Right renal cortex interstitium (tissue), 3 donors: ENCODE data around the gene GTF3C1. TPM values are rescaled to one million over a fixed set of nuclear protein-coding genes. Genes with fewer than 3 reads are reported as not detected.

Experiments
- DNase-seq, 3 donors: peaks; one replicate each; pipeline ENCODE4 v3.0.0-alpha.2; 2013; ENCODE audit warnings: low read depth in 3 of 3, low spot score in 2 of 3
- polyA plus RNA-seq, 3 donors: library from polyadenylated mRNA; unstranded; fragments of 120-200 nt; gene quantifications; one replicate each; pipeline ENCODE4 v1.2.1, GENCODE V29; 2013; ENCODE audit not compliant: insufficient read length in 3 of 3

GTF3C1 gene
- polyA plus RNA-seq, 3 donors = 71.0 to 79.8 (median 79.6) TPM

DNA sequence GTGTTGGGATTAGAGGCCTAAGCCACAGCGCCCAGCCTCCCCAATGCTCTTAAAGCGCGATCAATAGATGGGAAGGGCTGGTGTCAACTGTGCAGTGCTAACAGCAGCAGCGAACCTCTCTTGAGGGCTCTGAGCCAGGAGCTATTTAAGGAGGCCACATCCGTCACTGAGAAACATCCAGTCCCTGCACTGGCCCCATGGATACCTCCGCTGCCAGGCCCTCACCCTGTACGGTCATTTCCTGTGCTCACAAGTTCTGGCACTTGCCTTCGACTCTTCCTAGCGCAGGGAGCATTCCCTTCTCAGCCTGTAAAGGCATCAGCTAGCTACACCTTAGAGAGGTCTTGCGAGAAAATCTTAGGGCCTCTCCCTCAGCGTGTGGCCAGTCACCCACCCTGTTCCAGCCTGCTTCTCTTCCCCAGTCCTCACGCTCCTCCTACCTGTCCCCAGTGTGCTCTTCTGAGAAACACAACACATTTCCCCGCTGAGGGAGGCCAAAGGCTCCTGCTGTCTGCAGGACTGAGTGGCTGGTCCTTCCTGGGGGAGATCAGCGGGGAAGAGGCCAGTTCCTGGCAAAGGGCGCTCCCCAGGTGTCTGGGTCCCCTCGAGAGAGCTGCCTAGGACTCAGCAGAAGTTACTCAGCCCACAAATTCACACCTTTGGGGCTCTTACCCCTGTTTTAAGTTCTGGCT, 28.6 kb downstream of the GTF3C1 start:
- no peak for DNase-seq

DNA sequence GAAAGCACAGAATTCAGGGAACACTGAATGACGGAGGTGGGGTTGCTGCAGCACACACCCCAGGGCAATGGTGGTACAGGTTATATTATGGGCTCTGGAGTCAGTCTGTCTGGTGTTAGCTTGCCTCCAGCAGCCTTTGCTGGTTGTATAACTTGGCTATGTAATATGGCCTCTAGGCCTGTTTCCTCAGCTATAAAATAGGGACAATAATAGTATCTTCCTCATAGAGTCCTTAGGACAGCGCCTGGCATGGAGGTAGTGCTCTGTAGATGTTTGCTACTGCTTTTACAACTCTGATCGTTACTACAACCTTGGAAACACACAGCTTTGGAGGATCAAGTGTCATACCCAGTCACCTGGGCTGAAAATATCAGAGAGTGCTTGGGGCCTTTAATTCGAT, 31.5 kb downstream of the GTF3C1 start:
- no peak for DNase-seq

GRCh38 chr16:27517664-27518063, 32.0 kb downstream of the GTF3C1 start:
- DNase-seq = no peak

DNA sequence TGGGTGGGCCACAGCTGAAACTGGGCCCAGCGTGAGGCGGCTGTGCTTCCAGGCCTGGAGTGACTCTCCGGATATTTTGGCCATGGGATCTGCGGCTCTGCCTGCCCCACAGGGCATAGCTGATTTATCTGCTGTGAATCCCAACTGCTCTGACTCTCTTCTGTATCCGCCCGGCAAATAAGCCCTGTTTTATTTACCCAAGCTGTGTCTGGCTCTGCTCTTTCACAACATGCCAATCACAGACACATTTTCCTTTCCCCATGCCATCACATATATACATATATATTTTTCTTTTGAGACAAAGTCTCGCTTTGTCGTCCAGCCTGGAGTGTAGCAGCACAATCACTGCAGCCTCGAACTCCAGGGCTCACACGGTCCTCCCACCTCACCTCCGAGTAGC, 33.3 kb downstream of the GTF3C1 start:
- no peak for DNase-seq

DNA sequence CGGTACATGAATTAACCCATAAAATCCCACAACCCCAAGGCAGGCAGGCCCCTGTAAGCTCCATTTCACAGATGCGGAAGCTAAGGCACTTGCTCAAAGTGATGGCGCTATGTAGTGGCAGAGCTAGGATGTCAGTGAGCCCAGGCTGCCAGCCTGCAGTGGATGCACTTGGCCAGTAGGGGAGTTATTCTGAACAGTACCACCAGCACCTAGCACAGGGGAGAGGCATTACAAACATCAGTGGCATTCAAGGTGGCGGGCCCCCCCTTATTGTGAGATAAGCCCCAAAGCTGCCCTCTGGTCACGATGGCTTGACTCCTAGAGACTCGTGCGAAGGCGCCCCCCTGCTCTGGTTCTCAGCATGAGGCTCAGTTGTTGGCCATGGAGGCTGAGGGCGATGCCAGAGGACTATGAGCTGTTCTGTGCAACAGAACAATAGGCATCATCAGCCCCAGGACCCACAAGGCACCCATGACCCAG, 33.8 kb downstream of the GTF3C1 start:
- no peak for DNase-seq

DNA sequence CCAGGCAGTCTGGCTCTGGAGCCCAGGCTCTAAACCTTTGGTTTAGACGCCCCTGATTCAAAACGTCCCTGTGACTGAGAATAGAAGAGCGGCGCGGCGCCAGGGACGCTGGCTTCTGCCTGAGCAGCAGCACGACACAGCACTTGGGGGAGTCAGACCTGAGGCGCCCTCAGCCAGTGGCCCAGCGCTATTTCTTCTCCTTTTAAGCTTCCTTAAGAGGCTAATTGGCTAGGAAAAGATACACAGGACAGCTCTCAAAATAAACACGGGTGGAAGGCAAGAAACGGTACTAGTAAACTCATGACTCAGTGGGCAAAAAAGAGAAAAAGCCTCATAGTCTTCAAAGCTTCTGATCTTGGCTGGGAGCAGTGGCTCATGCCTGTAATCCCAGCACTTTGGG, 34.9 kb downstream of the GTF3C1 start:
- DNase-seq = no peak

DNA sequence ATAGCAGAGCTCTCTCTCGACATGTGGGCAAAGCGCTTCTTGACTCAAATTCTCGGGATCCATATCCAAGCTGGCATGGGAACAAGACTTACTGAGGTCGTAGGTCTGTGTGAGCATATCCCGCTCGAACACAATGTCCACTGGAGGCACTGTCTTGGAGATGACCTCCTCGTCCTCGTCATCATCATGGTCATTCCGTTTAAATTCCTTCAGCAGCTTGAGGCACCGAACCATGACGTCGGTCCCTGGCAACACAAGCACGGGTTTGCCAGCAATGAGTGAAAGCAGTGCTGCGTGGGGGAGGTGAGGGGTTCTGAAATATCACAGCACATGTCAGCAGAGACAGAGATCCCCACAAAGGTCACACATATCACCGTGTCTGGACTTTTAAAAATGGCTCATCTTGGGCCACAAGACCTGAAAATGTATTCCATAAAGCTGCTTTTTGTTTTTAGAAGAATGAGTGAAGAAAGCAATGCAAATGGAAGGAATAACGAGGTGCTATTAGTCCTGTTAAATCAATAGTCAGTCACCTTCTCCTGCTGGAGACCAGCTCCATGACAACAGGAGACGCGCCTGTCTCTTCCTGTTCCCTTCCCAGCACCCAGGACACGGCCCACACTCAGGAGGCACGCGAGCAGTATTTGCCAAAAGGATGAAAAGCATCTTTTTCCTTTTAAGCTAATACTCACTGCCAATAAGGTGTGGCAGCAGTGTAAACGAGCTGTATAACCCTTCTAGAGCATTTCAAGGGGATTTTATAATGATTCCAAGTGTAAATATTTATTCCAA, 37.9 kb downstream of the GTF3C1 start:
- DNase-seq = peak; percentile 27 to 63 (median 58)

- peak; percentile 15 to 62 (median 27) for DNase-seq
Measured at GRCh38 chr16:27508476-27508875, 41.2 kb downstream of the GTF3C1 start.

- DNase-seq = no peak
Measured at GRCh38 chr16:27506771-27507170, 42.9 kb downstream of the GTF3C1 start.

DNA sequence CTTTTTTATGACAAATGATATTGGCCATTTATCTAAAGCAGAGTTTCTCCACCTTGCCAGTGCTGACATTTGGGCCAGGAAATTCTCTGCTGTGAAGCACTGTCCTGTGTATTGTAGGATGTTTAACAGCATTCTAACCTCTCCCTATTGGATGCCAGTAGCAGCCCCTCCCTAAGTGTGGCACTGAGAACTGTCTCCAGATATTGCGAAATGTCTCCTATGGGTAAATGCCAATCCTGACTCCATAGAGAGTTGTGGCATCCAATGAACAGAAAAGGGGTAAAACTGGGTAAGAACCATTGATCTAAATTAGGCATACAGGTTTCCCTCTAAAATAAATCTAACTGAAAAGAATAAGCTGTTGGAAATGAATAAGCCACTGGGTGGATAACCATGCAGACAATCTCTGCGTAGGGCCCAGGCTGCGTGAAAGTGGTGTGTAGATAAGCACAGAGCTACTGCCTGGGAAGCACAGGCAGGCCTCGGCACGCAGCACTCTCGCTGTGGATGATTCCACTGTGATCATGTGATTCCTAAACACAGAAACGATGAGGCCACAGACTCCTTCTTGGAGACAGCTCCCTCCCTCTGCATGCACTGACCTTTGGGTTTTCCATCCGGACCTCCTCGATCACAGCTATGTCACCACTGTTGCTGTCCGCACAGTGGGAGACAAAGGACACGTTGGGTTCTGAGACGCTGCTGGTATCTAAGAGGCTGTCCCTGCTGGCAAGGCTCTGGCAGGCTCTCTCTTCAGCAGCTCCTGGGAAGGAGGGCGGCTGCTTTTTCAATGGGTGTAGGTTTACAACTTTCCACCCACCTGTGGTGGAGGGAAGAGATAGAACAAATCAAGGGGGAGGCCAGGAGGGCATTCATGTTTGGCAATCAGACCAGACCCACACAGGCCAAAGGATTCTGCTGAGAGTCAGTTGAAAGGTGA, 44.1 kb downstream of the GTF3C1 start:
- no peak for DNase-seq

DNA sequence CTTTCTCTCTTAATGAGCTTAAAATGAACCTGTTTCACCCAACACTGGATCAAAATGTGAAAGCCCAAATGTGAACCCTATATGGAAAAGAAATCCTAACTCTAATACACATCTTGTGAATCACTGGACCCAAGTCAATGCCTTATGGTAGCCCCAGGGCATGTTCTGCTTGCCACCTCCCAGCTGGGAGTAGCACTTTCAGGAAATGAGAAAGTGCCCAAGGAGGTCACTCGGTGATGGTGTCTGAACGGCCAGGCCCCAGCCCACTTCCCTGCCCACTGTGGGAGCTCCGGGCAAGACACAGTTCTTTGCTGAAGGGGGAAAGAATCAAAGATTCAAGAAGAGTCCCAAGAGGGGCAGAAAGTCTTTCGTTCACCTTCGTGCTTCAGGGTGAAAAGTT, 46.1 kb downstream of the GTF3C1 start:
- DNase-seq = no peak

- no peak for DNase-seq
Measured at GRCh38 chr16:27500801-27501200, 48.9 kb downstream of the GTF3C1 start.

GRCh38 chr16:27499659-27500055, 50.1 kb downstream of the GTF3C1 start:
- no peak for DNase-seq

GRCh38 chr16:27498916-27499658, 50.6 kb downstream of the GTF3C1 start:
- no peak for DNase-seq

DNA sequence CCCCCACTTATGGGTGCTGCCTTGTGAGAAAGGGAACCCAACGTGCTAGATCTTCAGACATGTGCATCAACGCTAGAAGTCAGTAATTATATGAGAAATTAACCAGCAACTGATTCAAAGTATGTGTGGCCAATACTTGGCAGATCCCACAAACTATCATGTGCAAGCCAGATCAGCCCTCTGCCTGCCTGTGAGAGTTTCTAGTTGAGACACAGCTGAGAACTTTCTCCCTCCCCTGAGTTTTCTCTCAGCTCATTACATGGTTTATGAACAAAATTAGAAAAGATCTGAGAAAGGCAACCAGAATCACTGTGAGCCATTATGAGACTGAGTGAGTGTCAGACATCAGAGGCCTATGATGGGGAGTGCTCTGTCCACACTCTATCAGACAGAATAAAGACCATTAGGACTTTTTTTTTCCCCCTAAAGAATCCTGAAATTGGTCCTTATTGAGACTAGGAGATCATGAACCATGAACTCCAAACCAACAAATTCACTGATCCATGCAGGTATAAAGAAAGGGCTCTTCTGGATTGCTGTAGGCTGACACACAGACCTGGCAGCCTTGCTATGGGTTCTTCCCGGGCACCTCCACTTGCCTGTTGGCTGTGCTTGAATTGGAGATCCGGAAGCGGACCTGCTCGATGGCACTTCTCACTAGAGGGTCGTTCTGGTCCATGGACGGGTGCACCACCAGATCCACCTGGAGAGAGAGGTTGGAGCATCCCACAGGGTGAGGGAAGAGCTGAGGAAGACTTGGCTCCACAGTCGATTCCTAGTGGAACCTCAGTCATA, 51.5 kb downstream of the GTF3C1 start:
- DNase-seq = no peak

GRCh38 chr16:27495191-27495590, 54.5 kb downstream of the GTF3C1 start:
- no peak for DNase-seq

- DNase-seq = no peak
Measured at GRCh38 chr16:27492588-27492979, 57.1 kb downstream of the GTF3C1 start.

- DNase-seq = no peak
Measured at GRCh38 chr16:27491894-27492587, 57.7 kb downstream of the GTF3C1 start.

GRCh38 chr16:27489906-27490305, 59.8 kb downstream of the GTF3C1 start:
- DNase-seq = no peak
